Activated CD4-positive, alpha-beta T cell treated with anti-CD3 and anti-CD28 coated beads, Interleukin-2, amount 50 U/mL, for 16 hours (primary cell): ENCODE results near the gene ARAP3.
A peak's percentile ranks its signal among the peaks of the same experiment; 100 is the strongest.

Experiments
- DNase-seq: peaks from one replicate; pipeline ENCODE4 v3.0.0-alpha.2; 2020

ARAP3 gene

DNA sequence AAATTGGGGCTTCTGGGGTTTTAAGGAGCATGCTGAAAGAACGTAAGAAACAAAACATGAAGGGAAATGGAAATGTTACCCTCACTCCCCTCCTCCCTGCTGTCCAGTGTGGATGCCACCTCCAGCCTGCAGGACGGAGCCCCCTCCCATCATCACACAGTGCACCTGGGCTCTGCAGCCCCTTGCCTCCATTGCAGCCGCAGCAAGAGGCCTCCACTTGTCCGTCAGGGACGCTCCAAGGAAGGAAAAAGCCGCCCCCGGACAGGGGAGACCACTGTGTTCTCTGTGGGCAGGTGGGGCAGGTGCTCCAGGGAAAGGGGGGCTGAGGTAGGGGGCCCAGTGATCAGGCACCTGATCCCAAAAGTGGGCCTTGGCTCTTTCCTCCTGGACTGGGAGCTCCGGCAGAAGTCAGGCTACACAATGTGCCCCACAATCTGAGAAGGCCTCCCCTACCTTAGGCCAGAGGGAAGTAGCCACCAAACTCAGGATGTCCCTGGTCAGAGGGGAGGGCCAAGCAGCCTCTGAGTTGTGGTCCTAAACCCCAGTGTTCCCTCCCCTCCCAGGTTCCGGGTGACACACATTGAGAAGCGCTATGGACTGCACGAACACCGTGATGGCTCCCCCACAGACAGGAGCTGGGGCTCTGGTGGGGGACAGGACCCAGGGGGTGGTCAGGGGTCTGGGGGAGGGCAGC, 42.5 kb downstream of the ARAP3 start:
- no peak for DNase-seq

DNA sequence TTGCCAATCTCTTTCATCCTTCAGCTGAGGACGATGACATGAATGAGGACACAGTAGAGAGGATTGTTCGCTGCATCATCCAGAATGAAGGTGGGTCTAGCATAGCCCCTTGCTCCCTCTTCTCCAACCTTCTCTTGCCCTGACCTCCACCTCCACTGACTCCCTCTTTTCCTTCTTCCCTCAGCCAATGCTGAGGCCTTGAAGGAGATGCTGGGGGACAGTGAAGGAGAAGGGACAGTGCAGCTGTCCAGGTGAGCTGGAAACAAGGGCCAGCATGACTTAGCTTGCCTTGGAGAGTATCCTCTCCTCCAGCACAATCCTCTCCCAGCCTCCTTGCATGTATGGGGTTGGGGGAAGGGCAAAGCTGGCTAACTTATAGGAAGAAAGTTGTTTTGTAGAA, 43.3 kb downstream of the ARAP3 start:
- DNase-seq = no peak

DNA sequence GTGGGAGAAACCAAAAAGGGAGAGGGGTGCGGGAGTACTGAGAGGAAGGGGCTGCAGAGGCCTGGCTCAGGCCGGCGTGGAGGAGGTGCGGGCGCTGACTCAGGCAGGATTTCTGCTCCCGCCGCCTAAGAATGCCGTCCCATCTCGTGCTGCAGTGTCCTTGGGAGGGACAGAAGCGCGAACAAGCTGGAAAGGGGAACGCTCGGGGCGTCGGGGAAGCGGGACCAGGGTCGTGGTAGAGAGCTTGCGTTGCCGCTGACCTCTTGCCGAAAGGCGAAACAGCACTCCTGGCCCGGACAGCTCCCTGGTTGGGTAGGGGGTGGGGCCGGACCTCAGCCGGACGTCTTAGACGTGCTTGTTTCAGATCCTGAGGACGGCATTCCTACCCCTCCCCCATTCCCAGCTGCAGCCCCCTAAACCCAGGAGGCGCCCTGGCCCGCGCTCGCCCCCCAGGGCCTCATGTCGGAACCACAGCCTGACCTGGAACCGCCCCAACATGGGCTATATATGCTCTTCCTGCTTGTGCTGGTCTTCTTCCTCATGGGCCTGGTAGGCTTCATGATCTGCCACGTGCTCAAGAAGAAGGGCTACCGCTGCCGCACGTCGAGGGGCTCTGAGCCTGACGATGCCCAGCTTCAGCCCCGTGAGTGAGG, 44.1 kb downstream of the ARAP3 start:
- DNase-seq = peak; percentile 70

DNA sequence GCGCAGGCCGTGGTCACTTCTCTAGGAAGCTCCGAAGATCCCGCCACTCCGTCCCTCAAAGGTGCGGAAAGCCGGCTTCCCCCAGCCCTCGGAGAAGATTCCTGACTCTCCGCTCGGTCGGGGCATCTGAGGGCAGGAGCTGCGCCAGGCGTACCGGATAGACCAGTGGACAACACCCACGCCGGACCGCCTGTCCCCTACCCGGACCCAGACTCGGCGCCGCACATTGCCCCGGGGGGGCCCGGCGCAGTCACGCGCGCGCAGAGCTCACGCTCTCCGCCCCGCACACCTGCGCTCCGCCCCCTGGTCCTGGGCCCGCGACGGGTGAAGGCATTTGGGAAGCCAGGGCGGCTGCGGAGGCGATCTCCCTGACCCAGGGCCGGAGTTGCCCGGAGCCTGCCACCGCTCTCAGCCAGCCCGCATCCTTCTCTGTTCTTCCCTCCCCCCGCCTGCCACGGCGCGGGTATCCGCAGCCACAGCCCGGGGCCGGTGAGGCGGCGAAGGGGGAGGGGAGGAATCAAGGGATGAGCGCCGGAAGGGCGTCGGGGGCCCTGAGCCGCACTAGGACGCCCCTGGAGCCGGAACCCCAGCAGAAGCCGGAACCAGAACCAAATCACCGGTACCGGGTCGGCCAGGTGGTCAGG, 44.8 kb downstream of the ARAP3 start:
- DNase-seq = peak; percentile 46

DNA sequence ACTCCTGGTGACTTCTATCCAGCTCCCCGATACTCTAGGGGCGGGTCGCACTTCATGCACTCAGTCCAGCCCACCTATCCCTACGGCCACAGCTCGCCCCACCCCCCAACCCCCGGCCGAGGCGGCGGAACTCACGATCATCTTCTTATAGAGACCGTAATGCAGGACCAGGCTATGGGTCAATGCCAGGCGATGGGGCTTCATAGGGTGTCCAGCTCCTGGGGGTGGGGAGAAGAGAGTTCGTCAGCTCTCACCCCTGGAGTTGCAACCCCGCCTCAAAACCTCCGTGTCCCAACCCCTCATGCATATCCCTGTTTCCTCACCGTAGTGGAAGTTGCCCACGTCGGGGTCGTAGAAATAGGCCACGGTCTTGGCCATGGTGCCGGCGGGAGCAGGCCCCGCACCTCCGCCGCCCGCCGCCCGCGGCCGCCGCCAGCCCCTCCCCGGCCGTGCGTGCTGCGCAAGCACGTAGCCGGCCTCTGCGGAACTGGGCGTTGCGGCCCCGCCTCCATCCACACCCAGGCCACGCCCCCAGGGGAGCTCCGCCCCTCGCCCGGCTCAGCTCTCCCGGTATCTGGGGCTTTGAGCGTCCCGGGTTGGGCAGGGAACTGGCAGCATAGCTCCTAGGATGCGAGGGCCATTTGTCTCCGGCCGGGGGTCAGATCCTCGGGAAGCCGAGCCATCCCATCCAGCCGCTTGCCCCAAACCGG, 45.5 kb downstream of the ARAP3 start, which contains the start of the genes HDAC3 and RELL2:
Gene HDAC3, minus strand, starts transcription at position 437 of the 710 bp plus-strand sequence. Its CDS starts 59 bp downstream, at position 378.
Gene RELL2, plus strand, starts transcription at position 585 of the 710 bp plus-strand sequence. CDS start 1,229 bp downstream, outside the sequence.
- peak; percentile 95 for DNase-seq

DNA sequence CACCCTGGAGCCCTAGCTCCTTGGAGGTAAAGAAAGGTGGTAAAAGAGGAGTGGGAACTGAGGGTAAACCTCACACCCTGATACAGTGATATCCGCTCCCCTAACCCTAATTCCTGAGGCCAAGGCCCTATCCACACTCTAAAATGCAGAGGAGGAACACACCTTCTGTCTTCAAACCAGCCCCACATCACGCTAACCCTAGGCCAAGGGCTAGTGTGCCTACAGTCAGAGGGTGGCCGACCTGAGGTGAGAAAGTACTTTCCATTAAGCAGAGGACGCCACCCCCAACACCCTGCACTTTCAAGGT, 46.0 kb downstream of the ARAP3 start:
- DNase-seq = no peak

DNA sequence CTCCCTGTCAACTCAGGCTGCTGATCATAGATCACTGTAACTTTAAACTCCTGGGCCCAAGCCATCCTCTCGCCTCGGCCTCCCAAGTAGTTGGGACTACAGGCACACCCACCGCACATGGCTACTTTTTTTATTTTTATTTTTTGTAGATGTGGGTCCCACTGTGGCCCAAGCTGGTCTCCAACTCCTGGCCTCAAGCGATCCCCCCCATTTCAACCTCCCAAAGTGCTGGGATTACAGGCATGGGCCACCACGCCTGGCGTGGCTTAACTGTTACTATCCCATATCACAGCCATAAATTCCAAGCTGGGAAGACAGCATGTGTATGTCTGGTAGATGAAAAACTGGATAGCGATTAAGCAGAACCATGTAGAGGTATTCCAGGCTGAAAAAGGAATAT, 46.4 kb downstream of the ARAP3 start:
- DNase-seq = no peak

DNA sequence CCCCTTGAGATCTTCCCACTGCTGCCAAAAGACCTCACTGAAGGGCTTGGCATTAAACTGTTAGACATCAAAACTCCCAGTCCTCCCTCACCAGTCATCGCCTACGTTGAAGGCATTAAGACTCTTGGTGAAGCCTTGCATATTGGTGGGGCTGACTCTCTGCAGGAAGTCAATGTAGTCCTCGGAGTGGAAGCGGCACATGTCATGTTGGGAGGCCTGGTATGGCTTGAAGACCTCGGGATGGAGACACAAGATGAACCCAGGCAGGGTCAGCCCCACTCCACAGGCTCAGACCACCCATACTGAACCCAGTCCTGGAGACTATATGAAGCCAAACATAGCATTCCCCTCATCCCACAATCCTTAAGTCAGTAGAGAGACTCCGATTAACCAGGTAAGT, 47.3 kb downstream of the ARAP3 start:
- no peak for DNase-seq

DNA sequence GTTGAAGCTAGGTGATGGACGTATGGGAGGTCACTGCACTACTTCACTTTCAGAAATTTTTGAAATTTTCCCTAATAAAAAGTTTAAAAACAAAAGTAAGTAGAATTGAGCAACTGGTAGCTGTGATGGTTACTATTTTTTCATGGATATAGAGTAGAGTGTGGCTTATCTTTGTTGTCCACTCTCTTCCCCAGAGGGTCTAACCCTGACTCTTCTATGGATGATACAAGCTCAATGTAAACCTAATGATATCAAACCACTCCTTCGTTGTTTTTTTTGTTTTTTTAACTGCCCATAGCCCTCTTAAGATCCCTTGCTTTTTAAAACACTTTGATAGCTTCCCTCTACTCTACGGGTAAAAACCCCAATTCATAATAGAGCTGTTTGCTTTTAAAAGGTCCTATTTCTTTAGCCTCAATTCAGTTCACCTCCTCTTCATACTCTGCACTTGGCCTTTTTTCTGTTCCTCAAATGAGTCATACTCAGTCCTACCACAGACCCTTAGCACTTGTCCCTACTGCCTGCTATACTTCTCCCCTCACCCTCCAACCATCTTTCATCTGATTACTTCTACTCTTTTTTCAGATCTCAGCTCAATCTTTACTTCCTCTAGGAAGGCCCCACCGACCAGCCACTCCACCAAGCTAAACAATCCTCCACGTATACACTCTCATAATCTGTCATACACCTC, 48.0 kb downstream of the ARAP3 start:
- DNase-seq = peak; percentile 47

DNA sequence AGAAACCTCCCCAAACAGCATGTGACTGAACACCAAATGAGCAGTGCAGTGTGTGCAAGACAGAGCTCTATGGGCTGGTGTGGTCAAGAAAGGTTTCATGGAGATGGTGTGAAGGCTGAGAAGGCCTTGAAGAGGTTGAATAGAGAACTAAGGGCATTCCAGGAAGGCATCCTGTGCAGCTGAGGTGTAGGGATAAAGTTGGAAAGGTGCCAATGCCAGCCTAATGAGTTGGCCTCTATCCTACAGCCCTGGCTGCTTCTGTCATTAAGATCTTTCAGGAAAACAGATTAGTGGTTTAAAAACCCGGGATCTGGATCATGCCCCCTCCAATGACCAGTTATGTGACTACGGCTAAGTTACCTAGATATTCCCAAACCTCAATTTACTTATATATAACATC, 49.4 kb downstream of the ARAP3 start:
- DNase-seq = no peak

DNA sequence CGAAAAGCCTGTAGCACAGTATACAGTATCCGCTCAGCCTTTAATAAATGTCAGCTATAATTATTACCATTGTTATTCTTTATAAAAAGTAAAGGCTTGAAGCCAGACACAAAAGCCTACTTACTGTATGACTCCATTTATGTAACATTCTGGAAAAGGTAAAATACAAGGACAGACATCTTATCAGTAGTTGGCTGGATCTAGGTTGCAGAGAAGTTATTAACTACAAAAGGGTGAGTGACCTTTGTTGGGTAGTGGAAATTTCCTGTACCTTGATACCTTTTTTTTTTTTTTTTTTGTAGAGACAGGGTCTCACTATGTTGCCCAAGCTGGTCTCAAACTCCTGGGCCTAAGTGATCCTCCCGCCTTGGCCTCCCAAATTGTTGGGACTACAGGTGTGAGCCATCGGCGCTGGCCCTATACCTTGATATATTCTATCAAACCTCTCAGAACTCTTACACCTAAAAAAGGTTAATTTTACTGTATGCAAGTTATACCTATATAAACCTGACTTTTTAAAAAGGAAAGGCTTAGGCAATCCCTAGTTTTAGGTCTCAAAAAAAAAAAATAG, 51.4 kb downstream of the ARAP3 start:
- DNase-seq = no peak

DNA sequence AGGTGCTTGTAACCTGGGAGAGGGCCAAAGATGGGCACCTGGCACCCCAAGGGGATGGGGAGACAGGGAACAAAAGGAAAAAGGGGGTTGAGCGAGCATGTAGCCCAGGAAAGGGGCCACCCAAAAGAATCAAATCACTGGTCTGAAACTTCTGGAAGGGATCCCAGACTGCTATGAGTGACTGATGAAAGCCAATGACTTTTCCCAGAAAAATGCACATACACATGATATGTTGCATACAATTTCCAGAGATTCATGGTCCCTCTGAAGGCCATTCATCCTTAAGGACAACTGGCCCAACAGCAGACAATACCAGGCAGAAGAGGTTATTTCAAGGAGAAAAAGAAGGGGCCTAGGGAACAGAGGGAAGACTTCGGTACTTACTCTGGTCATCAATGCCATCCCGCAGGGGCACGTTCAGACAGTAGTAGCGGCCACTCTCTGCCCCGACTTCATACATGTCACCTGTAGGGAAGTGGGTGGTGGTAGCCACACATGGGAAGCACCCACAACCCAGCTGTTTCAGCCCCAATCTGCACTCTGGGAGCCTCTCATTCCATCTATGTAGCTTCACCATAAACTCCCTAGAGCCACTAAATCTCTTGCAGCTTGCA, 53.7 kb downstream of the ARAP3 start:
- no peak for DNase-seq

DNA sequence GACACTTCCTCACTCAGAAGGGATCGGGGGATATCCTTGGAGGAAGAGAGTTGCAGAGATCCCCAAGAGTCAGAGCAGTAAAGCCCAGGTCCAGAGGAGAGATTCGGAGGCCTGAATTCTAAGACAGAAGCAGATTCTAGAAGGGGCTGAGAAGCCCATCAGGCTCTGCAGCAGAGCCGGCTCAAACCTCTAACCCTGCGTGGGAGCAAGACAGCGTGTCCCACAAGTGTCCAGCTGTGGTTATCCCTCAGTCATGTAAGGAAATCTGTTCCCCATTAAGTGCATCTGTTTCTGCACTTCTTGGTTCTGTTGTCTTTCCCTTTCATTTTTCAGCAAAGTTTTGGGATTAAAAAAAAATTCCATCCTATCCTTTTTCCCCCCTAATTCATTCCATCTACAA, 58.4 kb downstream of the ARAP3 start:
- DNase-seq = no peak

DNA sequence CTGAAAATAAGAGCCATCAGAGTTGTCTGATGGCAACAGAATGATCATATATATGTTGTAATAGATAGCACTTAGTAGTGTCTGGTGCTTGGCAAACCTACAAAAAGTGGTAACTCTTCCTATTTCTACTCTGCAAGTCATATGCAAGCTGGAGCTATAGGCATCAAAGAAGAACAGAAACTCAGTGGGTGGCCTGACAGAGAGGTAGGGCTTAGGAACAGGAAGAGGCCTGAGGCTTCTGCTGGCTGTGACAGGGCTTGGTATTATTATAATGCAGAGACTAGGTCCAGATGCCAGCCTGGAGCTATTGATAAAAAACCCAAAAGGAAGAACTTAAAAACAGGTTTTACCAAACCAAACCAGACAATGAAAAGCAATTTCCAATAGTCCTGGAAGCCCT, 58.8 kb downstream of the ARAP3 start:
- no peak for DNase-seq

DNA sequence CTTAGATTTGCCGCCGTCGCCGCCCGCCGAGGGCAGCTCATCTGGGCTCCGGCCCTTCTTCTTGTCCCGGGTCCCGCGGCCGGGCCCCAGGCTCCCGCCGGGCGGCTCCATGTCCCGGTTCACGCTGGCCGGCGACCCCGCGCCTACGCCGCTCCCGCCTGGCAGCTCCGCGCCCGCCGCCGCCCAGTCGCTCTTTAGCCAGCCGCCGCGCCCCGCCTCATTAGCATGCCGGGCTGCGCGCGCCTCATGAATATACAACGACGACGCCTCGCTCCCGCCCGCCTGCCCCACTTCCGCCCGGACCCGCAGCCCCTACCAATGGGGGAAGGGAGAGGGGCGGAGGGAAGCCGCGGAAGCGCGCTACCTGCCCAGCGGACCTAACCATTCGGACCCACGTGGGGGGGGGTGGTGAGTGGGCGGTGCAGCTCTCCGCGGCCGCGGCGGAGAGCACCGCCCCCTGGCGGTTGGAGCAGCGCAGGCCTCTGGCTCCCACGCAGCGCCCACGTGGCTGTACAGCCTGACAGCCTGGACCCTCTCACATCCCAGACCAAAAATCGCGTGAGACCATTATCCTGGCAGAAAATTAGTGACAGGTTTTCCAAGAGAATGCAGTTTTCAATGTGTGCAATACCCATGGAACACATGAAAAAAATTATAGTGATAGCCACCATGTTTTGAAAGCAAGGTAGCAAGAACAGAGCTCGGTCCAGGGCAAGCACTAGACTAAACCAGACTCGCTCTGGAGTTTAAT, 63.1 kb downstream of the ARAP3 start, which contains the start of gene DIAPH1:
Gene DIAPH1, minus strand, starts transcription at position 197 of the 751 bp plus-strand sequence. Its CDS starts 86 bp downstream, at position 111.
- peak; percentile 98 for DNase-seq

DNA sequence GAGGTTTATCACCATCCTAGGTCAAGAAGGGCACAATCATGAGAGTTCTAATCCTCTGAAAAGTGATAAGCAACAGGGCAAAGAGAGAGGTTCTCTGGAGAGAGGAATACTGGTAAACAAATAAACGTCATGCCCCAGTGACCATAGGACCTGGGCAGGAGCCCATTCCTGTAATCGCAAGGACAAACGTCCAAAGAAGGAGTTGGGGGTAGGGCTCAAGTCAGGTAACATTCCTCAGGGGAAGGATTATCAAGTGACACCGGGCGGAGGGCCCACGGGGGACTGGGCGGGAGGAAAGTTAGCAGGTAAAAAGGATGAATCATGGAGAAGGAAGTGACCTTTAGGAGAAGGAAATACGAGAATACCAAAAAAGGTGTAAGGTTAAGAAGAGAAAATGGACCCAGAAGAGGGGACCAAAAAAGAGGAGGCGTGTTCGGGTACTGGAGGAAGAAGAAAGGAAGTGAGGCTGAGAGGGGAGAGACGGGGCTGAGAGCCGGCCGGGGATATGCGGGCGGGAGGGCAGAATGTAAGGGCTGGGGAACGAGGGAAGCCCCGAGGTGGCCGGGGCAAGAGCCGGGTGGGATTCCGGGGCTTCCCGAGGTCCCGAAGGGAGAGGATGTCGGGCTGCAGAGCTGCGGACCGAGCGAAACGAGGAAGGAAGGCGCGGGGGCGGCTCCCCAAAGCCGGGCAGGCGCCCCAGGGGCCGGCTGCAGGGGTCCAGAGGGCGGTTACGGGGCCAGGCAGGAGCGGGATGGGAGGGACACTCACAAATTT, 63.8 kb downstream of the ARAP3 start:
- DNase-seq = peak; percentile 63

DNA sequence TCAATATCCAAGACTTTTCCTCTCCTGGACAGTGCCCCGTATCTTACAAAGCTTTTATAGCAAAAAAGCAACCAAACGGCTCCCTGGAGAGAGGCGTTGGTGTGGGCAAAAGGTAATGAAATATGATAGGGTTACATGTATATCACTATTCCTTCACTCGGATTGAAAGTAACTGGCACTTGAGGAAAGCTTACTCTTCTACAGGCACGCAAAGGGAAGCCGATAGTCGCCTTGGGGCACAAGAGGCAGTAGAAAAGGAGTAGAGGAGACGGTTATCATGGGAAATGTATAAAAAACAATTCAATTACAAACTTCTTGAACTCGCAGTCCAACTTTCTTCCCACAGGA, 64.4 kb downstream of the ARAP3 start:
- no peak for DNase-seq

DNA sequence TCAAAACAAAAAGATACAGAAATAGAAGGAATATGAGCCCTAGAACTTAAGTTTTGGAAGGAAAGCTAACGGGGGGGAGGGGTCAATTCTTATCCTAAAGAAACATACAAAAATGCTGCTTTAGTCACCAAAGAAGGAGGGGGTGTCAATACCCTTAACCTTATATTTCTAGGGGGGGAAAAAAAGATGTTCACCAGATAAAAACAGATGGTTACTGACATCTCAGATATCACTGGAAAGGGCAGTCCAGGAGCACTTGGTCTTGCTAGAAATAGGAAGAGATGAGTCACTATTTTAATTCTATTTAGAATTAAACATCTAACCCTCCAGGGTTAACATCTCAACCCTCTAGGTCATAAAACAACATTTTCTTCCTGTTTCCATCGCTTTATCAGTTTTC, 64.9 kb downstream of the ARAP3 start:
- no peak for DNase-seq

DNA sequence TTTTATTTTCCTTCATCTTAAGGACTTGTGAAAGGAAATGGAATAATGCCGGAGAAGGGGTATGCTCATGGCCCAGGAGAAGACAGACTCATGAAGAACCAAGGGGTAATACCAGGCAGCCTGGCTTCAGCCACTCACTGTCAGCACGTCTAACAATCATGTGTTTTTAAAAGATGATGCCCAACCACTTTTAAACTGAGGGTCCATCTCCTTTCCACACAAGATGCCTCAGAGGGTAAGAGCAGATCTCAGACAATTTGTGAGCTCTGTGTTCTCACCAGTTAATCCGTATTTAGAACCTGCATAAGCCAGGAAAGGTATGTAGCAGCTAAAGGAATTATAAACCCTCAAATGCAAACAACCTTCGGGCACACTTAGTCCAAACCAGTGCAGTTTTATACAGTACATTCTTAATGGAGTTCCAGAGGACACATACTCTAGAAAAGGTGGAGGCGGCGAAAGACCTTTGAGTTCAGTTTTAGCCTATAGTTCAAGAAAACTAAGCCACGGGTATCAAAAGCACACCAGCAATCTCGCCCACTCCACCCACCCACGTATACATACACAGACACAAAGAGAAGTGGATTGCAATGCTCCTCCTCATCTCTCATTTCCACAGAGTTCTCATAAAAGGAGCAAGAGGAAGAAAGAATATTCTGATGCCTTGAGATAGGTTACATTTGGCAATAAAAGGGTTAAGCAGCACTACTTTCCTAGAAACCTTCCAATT, 65.9 kb downstream of the ARAP3 start:
- no peak for DNase-seq

DNA sequence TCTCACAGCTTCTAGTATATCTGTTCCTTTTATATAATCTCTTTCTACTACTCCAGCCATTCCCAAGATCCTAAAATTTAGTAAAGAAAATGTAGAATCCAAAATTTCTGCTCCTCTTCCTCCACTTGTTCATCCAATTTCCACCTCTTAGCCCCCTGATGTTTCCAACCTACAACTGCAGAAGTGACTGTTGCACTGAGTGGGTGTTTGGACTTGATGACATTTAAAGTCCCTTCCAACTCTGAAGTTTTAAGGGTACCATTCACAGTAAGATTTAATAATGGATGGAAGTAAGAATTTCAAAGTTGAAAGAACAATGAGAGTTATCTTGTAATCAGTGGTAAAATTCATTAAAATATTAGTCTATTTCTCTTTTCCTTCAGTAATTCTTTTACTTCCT, 68.7 kb downstream of the ARAP3 start:
- DNase-seq = no peak
